ENCODE results near the gene WDR87.

- TF ChIP-seq POLR2A (IDR thresholded peaks at IDR 0.05; ENCODE audit: low read depth, low read length) (no peak), TAF1 (IDR thresholded peaks at IDR 0.05; ENCODE audit: borderline replicate concordance, low read depth, low read length) (no peak), POLR2AphosphoS5 (IDR thresholded peaks at IDR 0.05; ENCODE audit: low read depth, low read length) (no peak)
Measured at GRCh38 chr19:37953171-37953917, 47.0 kb upstream of the WDR87 start.
